Astrocyte (in vitro differentiated cells and primary cell): ENCODE measurements around the gene IPPK.

ENCODE experiments used
- CTCF ChIP-seq: IDR thresholded peaks from 2 replicates; pipeline ENCODE4 v1.5.1; 2011; ENCODE audit warnings: low read depth, mild to moderate bottlenecking, inconsistent platforms, low read length, moderate library complexity; ENCODE audit not compliant: insufficient read depth
- EZH2 ChIP-seq: IDR thresholded peaks from 2 replicates; pipeline ENCODE4 v1.6.1; 2012; ENCODE audit warnings: mild to moderate bottlenecking, low read length, inconsistent platforms; ENCODE audit not compliant: insufficient read depth

GRCh38 chr9:92640398-92641091, 29.4 kb downstream of the IPPK start:
- no peak for TF ChIP-seq CTCF
- TF ChIP-seq EZH2 = no peak
